HUES48 (cell line): Measurements from ENCODE around the gene TMEM170B.

Experiments used
- H3K27ac ChIP-seq: one replicate; pipeline ENCODE4 v1.7.0; 2013; ENCODE audit warnings: low read depth, low read length, inconsistent platforms
- H3K27me3 ChIP-seq: 2 replicates; pipeline ENCODE4 v1.6.1; 2013; ENCODE audit warnings: mild to moderate bottlenecking, low read length; ENCODE audit not compliant: control insufficient read depth, insufficient read depth
- H3K36me3 ChIP-seq: 2 replicates; pipeline ENCODE4 v1.6.1; 2013; ENCODE audit warnings: low read length; ENCODE audit not compliant: control insufficient read depth, insufficient read depth
- H3K4me1 ChIP-seq: 2 replicates; pipeline ENCODE4 v1.6.1; 2013; ENCODE audit warnings: mild to moderate bottlenecking, low read length; ENCODE audit not compliant: control insufficient read depth, insufficient read depth
- H3K4me3 ChIP-seq: 2 replicates; pipeline ENCODE4 v1.5.1; 2013; ENCODE audit warnings: mild to moderate bottlenecking, low read depth, low read length
- H3K9ac ChIP-seq: 2 replicates; pipeline ENCODE4 v1.6.1; 2013; ENCODE audit warnings: mild to moderate bottlenecking, low read depth, low read length, moderate library complexity
- H3K9me3 ChIP-seq: 2 replicates; pipeline ENCODE4 v1.6.1; 2013; ENCODE audit warnings: low read length; ENCODE audit not compliant: control insufficient read depth, insufficient read depth

TMEM170B gene

GRCh38 chr6:11622156-11622555 is 84.6 kb downstream of the TMEM170B start:
- Histone ChIP-seq H3K27ac (no peak overlapping the region), H3K4me1 (no peaks in the 10 kb centered on the region), H3K9ac (no peak overlapping the region), H3K4me3 (no peak overlapping the region), H3K9me3 (no peaks in the 10 kb centered on the region), H3K36me3 (no peaks in the 10 kb centered on the region), H3K27me3 (no peaks in the 10 kb centered on the region)

DNA sequence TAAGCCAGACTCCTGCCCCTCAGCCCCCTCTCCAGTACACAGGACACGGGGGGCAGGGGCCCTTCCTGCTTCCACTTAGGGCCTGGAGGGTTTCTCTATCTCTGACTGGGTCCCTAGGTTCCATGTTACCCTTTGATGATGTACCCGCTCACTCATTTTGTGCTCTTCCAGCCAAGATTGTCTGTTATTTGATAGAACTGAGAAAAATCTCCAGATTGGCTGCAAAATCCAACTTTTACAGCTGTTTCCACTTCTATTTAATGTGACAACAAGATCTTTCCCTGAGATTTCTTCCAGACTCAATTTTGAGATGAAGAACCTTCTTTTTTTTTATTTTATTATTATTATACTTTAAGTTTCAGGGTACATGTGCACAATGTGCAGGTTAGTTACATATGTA is 85.7 kb downstream of the TMEM170B start:
- Histone ChIP-seq H3K27ac (no peak overlapping the region), H3K4me1 (no peaks in the 10 kb centered on the region), H3K4me3 (no peak overlapping the region), H3K9me3 (no peaks in the 10 kb centered on the region), H3K36me3 (no peaks in the 10 kb centered on the region), H3K27me3 (no peaks in the 10 kb centered on the region), H3K9ac (no peak overlapping the region)

DNA sequence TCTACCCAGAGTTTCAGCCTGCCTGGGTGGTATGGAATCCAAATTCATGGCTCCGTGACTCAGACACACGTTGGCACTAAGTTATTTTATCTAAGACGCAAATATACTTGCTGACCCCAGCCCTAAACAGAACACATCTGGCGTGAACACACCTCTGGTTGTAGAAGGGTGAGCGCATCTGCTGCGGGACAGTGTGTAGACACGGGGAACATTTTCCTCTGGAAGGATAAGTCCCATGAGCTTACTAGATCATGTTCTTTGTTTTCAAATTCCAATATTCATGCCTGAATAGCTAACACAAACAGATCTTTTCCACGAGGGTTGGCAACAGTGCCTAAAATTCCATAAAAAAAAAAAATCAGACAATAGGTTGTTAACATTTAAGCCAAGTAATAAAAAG is 87.8 kb downstream of the TMEM170B start:
- H3K9ac ChIP-seq: no peak overlapping the region
- no peak overlapping the region for H3K27ac ChIP-seq
- H3K27me3 ChIP-seq: no peaks in the 10 kb centered on the region
- no peaks in the 10 kb centered on the region for H3K4me1 ChIP-seq
- H3K36me3 ChIP-seq: no peaks in the 10 kb centered on the region
- H3K4me3 ChIP-seq: no peak overlapping the region
- no peaks in the 10 kb centered on the region for H3K9me3 ChIP-seq

GRCh38 chr6:11626356-11626755 is 88.8 kb downstream of the TMEM170B start:
- Histone ChIP-seq H3K27me3 (no peaks in the 10 kb centered on the region), H3K9ac (no peak overlapping the region), H3K27ac (no peak overlapping the region), H3K4me3 (no peak overlapping the region), H3K9me3 (no peaks in the 10 kb centered on the region), H3K4me1 (no peaks in the 10 kb centered on the region), H3K36me3 (no peaks in the 10 kb centered on the region)

GRCh38 chr6:11628562-11628961 is 91.0 kb downstream of the TMEM170B start:
- Histone ChIP-seq H3K4me3 (no peak overlapping the region), H3K36me3 (no peaks in the 10 kb centered on the region), H3K9ac (no peak overlapping the region), H3K4me1 (no peaks in the 10 kb centered on the region), H3K27me3 (no peaks in the 10 kb centered on the region), H3K27ac (no peak overlapping the region), H3K9me3 (no peaks in the 10 kb centered on the region)

- H3K36me3 ChIP-seq: no peaks in the 10 kb centered on the region
- no peaks in the 10 kb centered on the region for H3K9me3 ChIP-seq
- H3K9ac ChIP-seq: no peak overlapping the region
- no peaks in the 10 kb centered on the region for H3K4me1 ChIP-seq
- H3K4me3 ChIP-seq: no peak overlapping the region
- no peaks in the 10 kb centered on the region for H3K27me3 ChIP-seq
- H3K27ac ChIP-seq: no peak overlapping the region
These were observed 93.5 kb downstream of the TMEM170B start for GRCh38 chr6:11631008-11631407.

DNA sequence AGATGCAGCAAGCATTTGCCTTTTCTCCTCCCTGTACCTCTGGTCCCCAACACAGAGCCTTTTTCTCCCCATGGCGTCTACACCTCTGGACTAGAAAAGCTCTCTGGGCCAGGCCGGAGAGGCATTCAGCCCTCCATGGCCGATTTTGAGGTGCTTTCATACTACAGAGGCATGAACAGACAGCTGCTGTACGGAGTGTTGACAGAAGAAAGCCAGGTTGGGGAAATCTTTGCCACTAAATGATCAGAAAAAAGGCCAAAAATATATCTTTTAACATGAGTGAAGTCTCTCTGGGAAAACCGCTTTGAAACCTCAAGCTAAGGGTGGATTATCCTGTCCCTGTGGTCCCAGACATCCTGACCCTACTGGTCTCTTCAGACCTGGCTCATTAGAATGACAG is 94.0 kb downstream of the TMEM170B start:
- H3K9ac ChIP-seq: no peak overlapping the region
- H3K27me3 ChIP-seq: no peaks in the 10 kb centered on the region
- H3K4me1 ChIP-seq: no peaks in the 10 kb centered on the region
- no peaks in the 10 kb centered on the region for H3K36me3 ChIP-seq
- H3K9me3 ChIP-seq: no peaks in the 10 kb centered on the region
- no peak overlapping the region for H3K27ac ChIP-seq
- no peak overlapping the region for H3K4me3 ChIP-seq

DNA sequence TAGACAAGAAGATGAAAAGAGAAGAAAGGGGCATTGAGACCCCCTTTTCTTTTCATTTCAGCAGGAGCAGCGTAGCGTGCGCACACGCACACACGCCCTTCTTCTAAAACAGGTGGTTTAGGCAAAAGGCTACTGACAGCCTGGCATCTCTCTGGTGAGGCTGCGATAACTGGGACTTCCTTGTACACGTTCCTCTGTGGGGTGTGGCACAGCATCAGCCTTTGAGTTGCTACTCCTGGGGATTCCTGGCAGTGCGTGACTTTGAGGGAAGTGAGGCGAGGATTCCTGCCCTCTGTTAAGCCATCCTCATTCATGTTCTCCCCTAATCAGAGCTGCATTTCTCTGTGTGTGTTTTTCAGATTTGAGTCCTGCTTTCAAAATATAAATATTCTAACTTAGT is 94.7 kb downstream of the TMEM170B start:
- Histone ChIP-seq H3K9me3 (no peaks in the 10 kb centered on the region), H3K36me3 (no peaks in the 10 kb centered on the region), H3K4me3 (no peak overlapping the region), H3K4me1 (no peaks in the 10 kb centered on the region), H3K27ac (no peak overlapping the region), H3K27me3 (no peaks in the 10 kb centered on the region), H3K9ac (no peak overlapping the region)

DNA sequence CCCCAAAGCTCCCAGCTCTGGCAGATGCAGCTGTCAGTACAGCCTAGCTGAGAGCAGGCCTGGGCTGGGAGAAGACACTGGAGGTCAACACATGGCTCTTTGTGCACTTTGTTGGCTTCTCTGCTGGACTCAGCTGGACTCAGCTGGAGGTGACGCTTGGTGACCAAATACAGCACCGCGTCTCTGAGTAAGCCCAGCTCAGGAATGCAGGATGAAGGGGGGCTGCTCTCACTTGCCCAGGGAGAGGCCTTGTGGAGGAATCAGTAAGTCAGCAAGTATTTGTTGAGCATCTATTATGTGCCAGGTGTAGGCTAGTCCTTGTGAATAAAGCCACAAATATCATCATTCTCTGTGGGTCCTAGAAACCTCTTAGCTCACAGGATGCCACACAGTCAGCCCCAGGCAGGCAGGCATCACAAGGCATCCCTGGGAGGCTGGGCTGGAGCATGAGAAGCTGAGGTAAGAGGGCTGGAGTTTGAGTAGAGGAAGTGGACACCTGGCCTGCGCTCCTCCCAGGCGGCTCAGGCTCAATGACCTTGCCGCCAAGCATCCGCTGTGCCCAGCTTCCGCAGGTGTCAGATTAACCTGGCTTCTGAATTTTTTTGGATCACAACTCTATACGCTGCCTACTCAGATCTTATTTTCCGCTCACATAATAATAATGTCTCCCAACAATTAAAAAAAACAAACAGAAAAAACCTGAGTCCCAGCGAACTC is 95.4 kb downstream of the TMEM170B start:
- no peaks in the 10 kb centered on the region for H3K27me3 ChIP-seq
- H3K4me1 ChIP-seq: no peaks in the 10 kb centered on the region
- H3K9ac ChIP-seq: no peak overlapping the region
- H3K9me3 ChIP-seq: no peaks in the 10 kb centered on the region
- H3K27ac ChIP-seq: no peak overlapping the region
- no peak overlapping the region for H3K4me3 ChIP-seq
- H3K36me3 ChIP-seq: no peaks in the 10 kb centered on the region
